GM12878 (cell line): ENCODE data around the gene STK33.

Source experiments
- BCL3 ChIP-seq: IDR thresholded peaks from 2 replicates; pipeline ENCODE4 v1.6.1; 2011; ENCODE audit warnings: borderline replicate concordance, low read depth, mild to moderate bottlenecking, moderate library complexity, low read length; ENCODE audit not compliant: insufficient read depth, poor library complexity, severe bottlenecking
- CTCF ChIP-seq, 3 experiments: IDR thresholded peaks in 2 of 3; conservative IDR thresholded peaks in 1 of 3; 2 replicates each; pipeline ENCODE4 v1.5.1; 2011; ENCODE audit warnings: low read depth in 3 of 3, low read length in 3 of 3, mild to moderate bottlenecking in 3 of 3, control low read depth in 2 of 3, moderate library complexity in 2 of 3, inconsistent platforms in 1 of 3, mixed read lengths in 1 of 3; ENCODE audit not compliant: control insufficient read depth in 2 of 3, insufficient read depth in 1 of 3; ENCODE audit errors: extremely low read depth in 1 of 3
- HDGF ChIP-seq: fragments of 450-650 bp; IDR thresholded peaks from 2 replicates; pipeline ENCODE4 v1.6.1; 2016; ENCODE audit warnings: antibody characterized with exemption
- JUND ChIP-seq: IDR thresholded peaks from 2 replicates; pipeline ENCODE4 v1.6.1; 2012; ENCODE audit warnings: low read depth, mild to moderate bottlenecking, low read length, improper control_type of control experiment, moderate library complexity
- POLR2A ChIP-seq: IDR thresholded peaks from 2 replicates; pipeline ENCODE4 v1.6.1; 2011; ENCODE audit warnings: low read depth, mild to moderate bottlenecking, low read length
- USF1 ChIP-seq: IDR thresholded peaks from 2 replicates; pipeline ENCODE4 v1.6.1; 2011; ENCODE audit warnings: borderline replicate concordance, low read depth, mild to moderate bottlenecking, moderate library complexity, mixed read lengths, low read length; ENCODE audit not compliant: insufficient read depth; ENCODE audit errors: extremely low read length

- TF ChIP-seq CTCF (IDR thresholded peaks at IDR 0.05 in 2 of 3, conservative IDR thresholded peaks at IDR 0.05 in 1 of 3; ENCODE audit: control insufficient read depth in 2 of 3, extremely low read depth in 1 of 3, insufficient read depth in 1 of 3, low read depth in 3 of 3, low read length in 3 of 3) (no peak), USF1 (no peak), POLR2A (no peak), BCL3 (no peak), HDGF (no peak), JUND (no peak)
These were observed 6.1 kb downstream of the STK33 start for GRCh38 chr11:8587915-8588314.
